Left lobe of liver (tissue), 2 donors: ENCODE results near the gene CEL. TPM values are rescaled to one million over a fixed set of nuclear protein-coding genes. Genes with fewer than 3 reads are reported as not detected.
A peak's percentile ranks its signal among the peaks of the same experiment; 100 is the strongest.
"Not testable (repeated sequence)": the region's sequence is repeated elsewhere in the genome, so short reads cannot be mapped to it uniquely, and the experiment has no call there.

Source experiments
- ATAC-seq: fragments of 200-7000 bp; cut with Tn5 transposase; one replicate; pipeline ENCODE4 v1.9.1; 2020; ENCODE audit warnings: mild to moderate bottlenecking, moderate library complexity
- DNase-seq: peaks from one replicate; pipeline ENCODE4 v3.0.0-alpha.2; 2020; ENCODE audit warnings: low spot score
- total RNA-seq: library from RNA; stranded (reverse); gene quantifications from one replicate; pipeline ENCODE4 v1.2.1, GENCODE V29; 2021
- donor health status: DM: no; HTN: no; CAD: no; lungs with moderate emphysema.
- donor health status: DM: no; HTN: yes; CAD: no.

CEL gene
- total RNA-seq = 7.7 TPM

DNA sequence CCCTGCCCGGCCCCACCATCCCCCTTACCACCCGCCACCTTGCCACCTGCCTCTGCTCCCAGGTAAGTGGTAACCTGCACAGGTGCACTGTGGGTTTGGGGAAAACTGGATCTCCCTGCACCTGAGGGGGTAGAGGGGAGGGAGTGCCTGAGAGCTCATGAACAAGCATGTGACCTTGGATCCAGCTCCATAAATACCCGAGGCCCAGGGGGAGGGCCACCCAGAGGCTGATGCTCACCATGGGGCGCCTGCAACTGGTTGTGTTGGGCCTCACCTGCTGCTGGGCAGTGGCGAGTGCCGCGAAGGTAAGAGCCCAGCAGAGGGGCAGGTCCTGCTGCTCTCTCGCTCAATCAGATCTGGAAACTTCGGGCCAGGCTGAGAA lies at the start of gene CEL:
Gene CEL, plus strand, starts transcription at position 218 of the 382 bp plus-strand sequence. Its CDS starts 22 bp downstream, at position 240.
- not testable (repeated sequence) for ATAC-seq, DNase-seq

DNA sequence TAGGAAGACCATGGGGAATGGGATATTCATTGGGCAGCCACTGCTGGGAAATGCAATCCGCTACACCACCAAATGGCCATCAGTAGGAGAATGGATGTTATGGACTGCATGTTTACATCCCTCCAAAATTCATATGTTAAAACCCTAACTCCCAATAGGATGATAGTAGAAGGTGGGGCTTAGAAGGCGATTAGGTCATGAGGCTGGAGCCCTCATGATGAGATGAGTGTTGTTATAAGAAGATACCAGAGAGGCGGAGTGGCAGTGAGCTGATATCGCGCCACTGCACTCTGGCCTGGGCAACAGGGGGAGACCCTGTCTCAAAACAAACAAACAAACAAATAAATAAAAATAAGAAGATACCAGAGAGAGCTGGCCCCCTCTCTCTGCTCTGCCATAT lies 47.1 kb upstream of the CEL start:
- no peak for ATAC-seq
- DNase-seq = no peak

DNA sequence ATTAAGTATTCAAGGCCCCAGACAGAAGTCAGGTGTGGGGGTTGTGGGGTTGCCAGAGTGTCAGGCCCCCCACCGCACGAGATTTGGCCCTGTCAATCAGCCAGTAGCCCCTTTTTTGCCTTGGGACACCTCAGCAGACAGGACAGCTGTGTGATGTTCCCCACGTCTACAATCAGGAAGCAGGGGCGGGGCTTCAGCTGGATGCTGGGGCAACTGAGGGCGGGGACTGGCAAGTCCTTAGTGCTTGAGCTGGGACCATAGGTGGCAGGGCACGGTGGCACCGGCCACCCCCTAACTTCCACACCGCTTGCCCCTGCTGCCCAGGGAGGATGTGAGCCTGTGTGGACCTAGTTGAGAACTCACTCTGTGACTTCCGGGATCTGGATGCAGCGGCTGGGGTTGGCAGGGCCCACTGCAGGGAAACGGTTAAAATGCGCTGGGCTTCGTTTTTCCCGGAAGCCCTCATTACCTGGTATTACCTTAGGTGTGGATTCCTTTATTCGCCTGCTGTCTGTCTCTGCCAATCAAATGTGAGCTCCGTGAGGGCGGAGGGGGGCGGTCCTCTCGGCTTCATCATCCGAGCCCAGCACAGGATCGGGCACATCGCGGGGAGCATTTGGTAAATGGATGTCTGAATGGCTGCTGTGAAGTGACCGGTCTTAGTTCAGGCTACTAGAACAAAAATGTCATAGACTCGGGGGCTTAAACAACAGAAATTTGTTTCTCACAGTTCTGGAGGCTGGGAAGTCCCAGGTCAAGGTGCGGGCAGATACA lies 38.5 kb upstream of the CEL start:
- DNase-seq (no peak), ATAC-seq (no peak)

DNA sequence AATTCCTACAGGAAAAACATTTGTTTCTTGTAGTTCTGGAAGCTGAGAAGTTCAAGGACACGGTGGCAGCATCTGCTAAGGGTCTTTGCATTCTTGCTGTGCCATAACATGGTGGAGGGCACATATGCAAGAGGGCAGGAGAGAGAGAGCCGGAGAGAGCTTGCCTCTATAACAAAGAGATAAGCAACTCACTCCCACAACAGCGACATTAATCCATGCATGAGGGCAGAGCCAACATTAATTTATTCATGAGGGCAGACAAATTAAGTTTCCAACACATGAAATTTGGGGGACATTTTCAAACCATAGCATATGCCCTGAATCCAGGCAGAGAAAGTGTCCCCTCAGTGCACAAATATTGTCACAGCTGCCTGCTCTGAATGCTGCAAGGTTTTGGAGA lies 35.4 kb upstream of the CEL start:
- DNase-seq = no peak
- ATAC-seq = no peak

- DNase-seq (no peak), ATAC-seq (no peak)
These were observed 34.6 kb upstream of the CEL start for GRCh38 chr9:133027134-133027533.

DNA sequence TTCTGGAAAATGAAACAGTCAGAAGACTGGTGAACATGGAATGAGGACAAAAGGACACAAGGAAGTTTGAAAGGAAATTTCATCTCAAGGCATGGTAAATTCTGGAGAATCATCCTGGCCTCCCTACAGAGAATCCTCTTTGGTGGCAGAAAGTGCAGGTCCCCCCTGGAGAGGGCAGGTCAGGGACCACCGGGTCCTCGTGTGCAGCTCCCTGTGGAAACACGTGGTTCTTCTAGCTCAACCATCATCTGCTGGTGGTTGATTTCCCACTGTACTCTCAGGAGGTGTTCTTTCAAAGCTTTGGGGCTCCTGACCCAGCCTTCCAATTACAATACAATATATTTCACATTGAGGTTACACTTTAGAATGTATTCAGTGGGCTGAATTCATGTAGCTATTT lies 33.6 kb upstream of the CEL start:
- ATAC-seq (no peak), DNase-seq (no peak)

- DNase-seq (no peak), ATAC-seq (peak; percentile 5)
These were observed 31.8 kb upstream of the CEL start for GRCh38 chr9:133029994-133030316.

- DNase-seq (peak; percentile 93), ATAC-seq (peak; percentile 97)
These were observed 31.3 kb upstream of the CEL start, which contains the start of gene GTF3C5 for GRCh38 chr9:133030317-133031129. Gene GTF3C5 (plus strand): TSS chr9:133030997. CDS start chr9:133031012, 15 bp downstream.

DNA sequence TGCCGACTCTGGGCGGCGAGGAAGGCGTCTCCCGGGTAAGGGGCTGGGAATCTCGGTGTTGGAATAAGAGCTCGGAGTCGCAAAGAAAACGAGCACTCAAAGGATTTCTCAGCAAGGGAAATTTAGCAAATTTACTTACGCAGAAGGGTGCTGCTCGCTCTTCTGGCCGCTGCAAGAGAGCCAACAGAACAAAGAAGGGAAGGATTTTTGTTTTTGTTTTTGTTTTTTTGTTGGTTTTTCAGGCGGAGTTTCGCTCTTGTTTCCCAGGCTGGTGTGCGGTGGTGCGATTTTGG lies 30.7 kb upstream of the CEL start:
- DNase-seq (no peak), ATAC-seq (no peak)

GRCh38 chr9:133031496-133031911 lies 30.3 kb upstream of the CEL start:
- DNase-seq (no peak), ATAC-seq (no peak)

DNA sequence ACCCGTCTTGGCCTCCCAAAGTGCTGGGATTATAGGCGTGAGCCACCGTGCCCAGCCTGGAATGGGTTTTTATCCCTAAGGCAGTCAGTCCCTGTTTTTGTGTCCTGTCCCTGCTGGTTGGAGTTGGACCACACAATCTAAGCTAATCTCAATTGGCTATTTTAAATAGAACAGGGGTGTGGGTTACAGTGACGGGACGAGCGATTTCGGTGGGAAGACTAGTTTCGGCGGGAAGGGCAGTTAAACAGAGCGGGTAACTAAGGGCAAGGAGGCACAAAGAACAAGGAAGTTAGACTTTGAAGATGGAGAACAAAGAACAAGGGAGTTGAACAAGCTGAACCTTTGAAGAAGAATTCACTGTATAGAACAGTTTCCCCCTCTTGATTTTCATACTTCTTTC lies 29.6 kb upstream of the CEL start:
- ATAC-seq (no peak), DNase-seq (no peak)

DNA sequence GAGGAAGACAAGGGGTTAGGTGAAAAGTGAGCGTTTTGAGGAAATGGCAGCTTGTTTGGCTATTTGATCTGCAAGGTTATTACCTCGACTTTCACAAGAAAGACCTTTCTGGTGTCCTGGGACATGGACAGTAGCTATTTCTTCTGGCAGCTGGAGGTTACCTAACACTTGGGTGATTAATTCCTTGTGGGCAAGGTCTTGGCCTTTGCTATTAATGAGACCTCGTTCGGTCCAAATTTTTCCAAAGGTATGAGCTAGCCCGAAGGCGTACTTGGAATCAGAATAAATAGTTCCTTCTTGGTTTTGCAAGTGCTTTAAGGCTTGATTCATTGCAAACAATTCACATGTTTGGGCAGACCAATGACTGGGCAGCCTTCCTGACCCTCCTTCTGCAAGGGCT lies 26.1 kb upstream of the CEL start:
- DNase-seq (no peak), ATAC-seq (no peak)

GRCh38 chr9:133037775-133038515 lies 23.8 kb upstream of the CEL start:
- DNase-seq = no peak
- ATAC-seq = no peak

DNA sequence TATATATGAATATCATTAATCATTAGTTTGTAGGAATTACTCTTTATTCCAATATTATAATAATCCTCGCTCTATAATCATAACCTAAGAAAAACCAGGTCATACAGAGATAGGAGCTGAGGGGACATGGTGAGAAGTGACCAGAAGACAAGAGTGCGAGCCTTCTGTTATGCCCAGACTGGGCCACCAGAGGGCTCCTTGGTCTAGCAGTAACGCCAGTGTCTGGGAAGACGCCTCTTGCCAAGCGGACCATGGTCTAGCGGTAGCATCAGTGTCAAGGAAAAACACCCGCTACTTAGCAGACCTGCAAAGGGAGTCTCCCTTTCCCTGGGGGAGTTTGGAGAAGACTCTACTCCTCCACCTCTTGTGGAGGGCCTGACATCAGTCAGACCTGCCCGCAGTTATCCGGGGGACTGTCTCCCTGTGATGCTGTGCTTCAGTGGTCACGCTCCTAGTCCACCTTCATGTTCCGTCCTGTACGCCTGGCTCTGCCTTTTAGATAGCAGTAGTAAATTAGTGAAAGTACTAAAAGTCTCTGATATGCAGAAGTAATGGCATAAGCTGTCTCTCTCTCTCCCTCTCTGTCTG lies 20.8 kb upstream of the CEL start:
- not testable (repeated sequence) for ATAC-seq, DNase-seq

GRCh38 chr9:133041958-133042357 lies 19.8 kb upstream of the CEL start:
- no peak for ATAC-seq
- DNase-seq = no peak

DNA sequence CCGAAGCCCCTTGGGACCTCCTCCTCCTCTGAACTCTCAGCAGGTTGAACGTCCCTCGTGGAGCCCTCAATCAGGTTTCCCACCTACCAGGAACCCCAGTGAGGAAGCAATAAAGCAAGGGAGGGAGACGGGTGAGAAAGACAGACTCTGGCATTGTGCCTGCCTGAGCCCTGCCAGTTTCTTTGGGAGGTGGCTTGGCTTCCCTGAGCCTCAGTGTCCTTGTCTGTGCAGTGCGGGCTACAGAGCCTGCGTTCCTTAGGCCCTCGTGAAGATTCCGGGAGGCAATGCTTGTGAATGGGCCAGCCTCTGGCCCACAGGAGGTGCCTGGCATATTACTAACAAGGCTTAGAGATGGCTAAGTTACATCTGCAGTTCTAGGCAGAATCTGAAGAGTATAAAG lies 19.1 kb upstream of the CEL start:
- no peak for ATAC-seq
- no peak for DNase-seq

GRCh38 chr9:133043449-133044035 lies 18.2 kb upstream of the CEL start:
- no peak for ATAC-seq
- DNase-seq = no peak

GRCh38 chr9:133044125-133044524 lies 17.7 kb upstream of the CEL start:
- DNase-seq = no peak
- no peak for ATAC-seq

GRCh38 chr9:133044661-133045060 lies 17.1 kb upstream of the CEL start:
- no peak for ATAC-seq

DNA sequence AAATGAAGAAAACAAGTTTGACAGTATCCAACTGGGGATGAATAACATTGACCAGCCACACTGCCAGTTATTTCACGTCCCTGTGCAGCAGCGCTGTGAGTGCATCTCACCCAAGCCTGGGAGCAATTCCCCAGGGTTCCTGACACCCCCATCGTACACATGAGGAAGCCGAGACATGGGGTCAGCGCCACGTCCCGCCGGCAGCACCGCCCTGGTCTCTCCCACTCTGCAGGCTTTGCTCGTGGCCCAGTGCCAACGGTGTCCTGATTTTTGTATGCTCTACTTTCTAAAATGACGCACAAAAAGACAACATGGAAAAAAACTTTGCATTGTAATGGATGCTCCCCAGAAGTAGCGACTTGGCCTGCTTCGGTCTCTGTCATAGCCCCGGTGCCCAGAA lies 16.6 kb upstream of the CEL start:
- no peak for DNase-seq
- ATAC-seq = no peak

More at GRCh38 chr9:133044661-133045060, 17.1 kb upstream of the CEL start:
- no peak for DNase-seq
